ENCODE results near the gene MSH2.

DNA sequence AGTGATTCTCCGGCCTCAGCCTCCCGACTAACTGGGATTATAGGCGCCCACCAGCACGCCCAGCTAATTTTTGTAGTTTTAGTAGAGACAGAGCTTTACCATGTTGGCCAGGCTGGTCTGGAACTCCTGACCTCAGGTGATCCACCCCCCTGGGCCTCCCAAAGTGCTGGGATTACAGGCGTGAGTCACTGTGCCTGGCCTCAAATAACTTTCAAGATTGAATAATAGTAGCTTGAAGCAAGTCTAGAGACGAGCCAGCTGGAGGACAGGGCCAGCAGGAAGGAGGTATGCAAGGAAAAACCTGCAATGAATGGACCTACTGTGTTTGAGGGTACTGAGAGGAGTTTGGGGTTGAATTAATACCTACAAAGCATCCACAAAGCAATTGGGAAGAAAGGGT, 87.5 kb downstream of the MSH2 start:
- TF ChIP-seq, protein P1, sequence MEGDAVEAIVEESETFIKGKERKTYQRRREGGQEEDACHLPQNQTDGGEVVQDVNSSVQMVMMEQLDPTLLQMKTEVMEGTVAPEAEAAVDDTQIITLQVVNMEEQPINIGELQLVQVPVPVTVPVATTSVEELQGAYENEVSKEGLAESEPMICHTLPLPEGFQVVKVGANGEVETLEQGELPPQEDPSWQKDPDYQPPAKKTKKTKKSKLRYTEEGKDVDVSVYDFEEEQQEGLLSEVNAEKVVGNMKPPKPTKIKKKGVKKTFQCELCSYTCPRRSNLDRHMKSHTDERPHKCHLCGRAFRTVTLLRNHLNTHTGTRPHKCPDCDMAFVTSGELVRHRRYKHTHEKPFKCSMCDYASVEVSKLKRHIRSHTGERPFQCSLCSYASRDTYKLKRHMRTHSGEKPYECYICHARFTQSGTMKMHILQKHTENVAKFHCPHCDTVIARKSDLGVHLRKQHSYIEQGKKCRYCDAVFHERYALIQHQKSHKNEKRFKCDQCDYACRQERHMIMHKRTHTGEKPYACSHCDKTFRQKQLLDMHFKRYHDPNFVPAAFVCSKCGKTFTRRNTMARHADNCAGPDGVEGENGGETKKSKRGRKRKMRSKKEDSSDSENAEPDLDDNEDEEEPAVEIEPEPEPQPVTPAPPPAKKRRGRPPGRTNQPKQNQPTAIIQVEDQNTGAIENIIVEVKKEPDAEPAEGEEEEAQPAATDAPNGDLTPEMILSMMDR (IDR thresholded peaks at IDR 0.05) = no peak
- no peak for TF ChIP-seq EP300 (IDR thresholded peaks at IDR 0.05)
